PC-9 (cell line): ENCODE measurements around the gene CDH11. TPM values are rescaled to one million over a fixed set of nuclear protein-coding genes. Genes with fewer than 3 reads are reported as not detected.

Experiments used
- BruUV-seq: library from RNA; stranded (reverse); fragments of 400-500 nt; replicated peaks from 2 replicates; lab custom pipeline; 2021; lab: Mats Ljungman, UMichigan
- CTCF ChIA-PET: fragments of 300-600 bp; sonication (Branson Sonifier 250); formaldehyde crosslinking; loops from one replicate; lab custom pipeline; 2022; ENCODE audit warnings: antibody characterized with exemption; lab: Charles Lee
- POLR2A ChIA-PET: fragments of 300-600 bp; sonication (Branson Sonifier 250); formaldehyde crosslinking; loops from one replicate; lab custom pipeline; 2022; ENCODE audit warnings: antibody characterized with exemption; ENCODE audit not compliant: unreplicated experiment; lab: Charles Lee
- DNase-seq, 2 experiments: peaks; one replicate each; pipeline versions ENCODE4 v3.0.0 to v3.0.0-alpha.2; 2015 to 2022; ENCODE audit warnings: mixed read lengths in 1 of 2
- H2AFZ ChIP-seq: fragments of 200-600 bp; sonication (generic); 2 replicates; pipeline ENCODE4 v1.8.1; 2017; ENCODE audit warnings: antibody characterized with exemption
- H3F3A ChIP-seq: fragments of 200-600 bp; sonication (generic); 2 replicates; pipeline ENCODE4 v1.8.1; 2017; ENCODE audit warnings: antibody characterized with exemption, mild to moderate bottlenecking, low read depth; ENCODE audit not compliant: insufficient read depth
- H3K27ac ChIP-seq: fragments of 200-600 bp; sonication (generic); 2 replicates; pipeline ENCODE4 v1.6.1; 2016; ENCODE audit warnings: mixed run types
- H3K27me3 ChIP-seq: fragments of 200-600 bp; sonication (generic); 2 replicates; pipeline ENCODE4 v1.6.1; 2016; ENCODE audit warnings: low read depth, mixed run types; ENCODE audit not compliant: insufficient read depth
- H3K36me3 ChIP-seq: fragments of 200-600 bp; sonication (generic); 2 replicates; pipeline ENCODE4 v1.6.1; 2016; ENCODE audit warnings: low read depth, mixed run types
- H3K4me1 ChIP-seq: fragments of 200-600 bp; sonication (generic); replicated peaks from 2 replicates; pipeline ENCODE4 v1.6.1; 2016; ENCODE audit warnings: mixed run types; ENCODE audit not compliant: insufficient read depth
- H3K4me2 ChIP-seq: fragments of 200-600 bp; sonication (generic); 2 replicates; pipeline ENCODE4 v1.6.1; 2017; ENCODE audit warnings: mixed run types
- H3K4me3 ChIP-seq: fragments of 200-600 bp; sonication (generic); 2 replicates; pipeline ENCODE4 v1.6.1; 2016; ENCODE audit warnings: mixed run types
- H3K79me2 ChIP-seq: fragments of 200-600 bp; sonication (generic); 2 replicates; pipeline ENCODE4 v1.6.1; 2017; ENCODE audit warnings: low read depth, mixed run types
- H3K9me2 ChIP-seq: fragments of 200-600 bp; sonication (generic); 2 replicates; pipeline ENCODE4 v1.8.1; 2017; ENCODE audit warnings: mild to moderate bottlenecking; ENCODE audit not compliant: insufficient read depth
- H3K9me3 ChIP-seq: fragments of 200-600 bp; sonication (generic); 2 replicates; pipeline ENCODE4 v1.8.1; 2016; ENCODE audit warnings: low read depth; ENCODE audit not compliant: insufficient read depth
- H4K20me1 ChIP-seq: fragments of 200-600 bp; sonication (generic); 2 replicates; pipeline ENCODE4 v1.8.1; 2017; ENCODE audit not compliant: insufficient read depth
- CTCF ChIP-seq: fragments of 200-600 bp; sonication (generic); conservative IDR thresholded peaks from 2 replicates; pipeline ENCODE4 v1.6.1; 2017; ENCODE audit warnings: mixed run types, antibody characterized with exemption, mild to moderate bottlenecking, moderate library complexity
- EZH2 ChIP-seq: fragments of 200-600 bp; sonication (generic); IDR thresholded peaks from 2 replicates; pipeline ENCODE4 v1.8.0; 2017; ENCODE audit warnings: antibody characterized with exemption, low read depth
- intact Hi-C: fragments of 100-400 bp; cut with micrococcal nuclease; formaldehyde crosslinking; loops from one replicate; pipeline ENCODE4 v1.10.0; 2022; ENCODE audit not compliant: unreplicated experiment
- total RNA-seq: library from RNA; stranded (reverse); gene quantifications from 2 replicates; pipeline ENCODE4 v1.2.3, GENCODE V29; 2021

The CDH11 gene
- total RNA-seq, 1 experiment from 2014 or later, result not detected

- Histone ChIP-seq H3K27ac (no peak overlapping the region), H3F3A (no peaks in the 10 kb centered on the region), H4K20me1 (no peaks in the 10 kb centered on the region), H3K4me2 (no peak overlapping the region), H2AFZ (no peak overlapping the region), H3K4me3 (no peak overlapping the region), H3K9me3 (no peaks in the 10 kb centered on the region), H3K27me3 (peaks cover 19% of the 10 kb centered on the region; the same call in 1 of the 2 replicates), H3K79me2 (no peaks in the 10 kb centered on the region), H3K9me2 (no peaks in the 10 kb centered on the region), H3K4me1 (no peaks in the 10 kb centered on the region), H3K36me3 (no peaks in the 10 kb centered on the region)
- DNase-seq, result no peak
- no peak for TF ChIP-seq CTCF
- no peak for TF ChIP-seq EZH2
- ChIA-PET POLR2A (no interaction called here), CTCF (no interaction called here)
- intact Hi-C loops, result no loop called here
- BruUV-seq, result no TSS peak
These were observed 59.8 kb downstream of the CDH11 start for GRCh38 chr16:65061935-65062518.

- BruUV-seq, result no TSS peak
- TF ChIP-seq EZH2, result no peak
- TF ChIP-seq CTCF, result no peak
- H3K4me3 ChIP-seq, result no peak overlapping the region
- no peaks in the 10 kb centered on the region for H3F3A ChIP-seq
- no peaks in the 10 kb centered on the region for H3K4me1 ChIP-seq
- no peaks in the 10 kb centered on the region for H3K9me2 ChIP-seq
- ChIA-PET CTCF (no interaction called here), POLR2A (no interaction called here)
- intact Hi-C loops, result no loop called here
- no peak overlapping the region for H3K4me2 ChIP-seq
- H3K36me3 ChIP-seq, result no peaks in the 10 kb centered on the region
- H4K20me1 ChIP-seq, result no peaks in the 10 kb centered on the region
- H2AFZ ChIP-seq, result no peak overlapping the region
- no peaks in the 10 kb centered on the region for H3K79me2 ChIP-seq
- no peak overlapping the region for H3K27ac ChIP-seq
- DNase-seq, result no peak
- peaks cover 19% of the 10 kb centered on the region; the same call in 1 of the 2 replicates for H3K27me3 ChIP-seq
- H3K9me3 ChIP-seq, result no peaks in the 10 kb centered on the region
These were observed 60.6 kb downstream of the CDH11 start for GRCh38 chr16:65061263-65061662.

- CTCF ChIA-PET, result no interaction called here
- Histone ChIP-seq H4K20me1 (no peaks in the 10 kb centered on the region), H3K27me3 (peaks cover 16% of the 10 kb centered on the region; the same call in 1 of the 2 replicates), H3K36me3 (no peaks in the 10 kb centered on the region), H3K27ac (no peak overlapping the region), H3K4me3 (no peak overlapping the region), H3K4me2 (no peak overlapping the region), H3K9me2 (no peaks in the 10 kb centered on the region), H3F3A (no peaks in the 10 kb centered on the region), H2AFZ (no peak overlapping the region), H3K9me3 (no peaks in the 10 kb centered on the region), H3K79me2 (no peaks in the 10 kb centered on the region), H3K4me1 (no peaks in the 10 kb centered on the region)
- no peak for TF ChIP-seq CTCF
- no peak for TF ChIP-seq EZH2
- no TSS peak for BruUV-seq
- POLR2A ChIA-PET, result no interaction called here
- no peak for DNase-seq
- intact Hi-C loops, result no loop called here
These were observed 62.4 kb downstream of the CDH11 start for GRCh38 chr16:65059406-65059980.
